ENCODE measurements around the gene MRPL55. TPM values are rescaled to one million over a fixed set of nuclear protein-coding genes. Genes with fewer than 3 reads are reported as not detected.

Gene MRPL55
- polyA plus RNA-seq, 3 donors: 99.8 to 277 (median 104) TPM

DNA sequence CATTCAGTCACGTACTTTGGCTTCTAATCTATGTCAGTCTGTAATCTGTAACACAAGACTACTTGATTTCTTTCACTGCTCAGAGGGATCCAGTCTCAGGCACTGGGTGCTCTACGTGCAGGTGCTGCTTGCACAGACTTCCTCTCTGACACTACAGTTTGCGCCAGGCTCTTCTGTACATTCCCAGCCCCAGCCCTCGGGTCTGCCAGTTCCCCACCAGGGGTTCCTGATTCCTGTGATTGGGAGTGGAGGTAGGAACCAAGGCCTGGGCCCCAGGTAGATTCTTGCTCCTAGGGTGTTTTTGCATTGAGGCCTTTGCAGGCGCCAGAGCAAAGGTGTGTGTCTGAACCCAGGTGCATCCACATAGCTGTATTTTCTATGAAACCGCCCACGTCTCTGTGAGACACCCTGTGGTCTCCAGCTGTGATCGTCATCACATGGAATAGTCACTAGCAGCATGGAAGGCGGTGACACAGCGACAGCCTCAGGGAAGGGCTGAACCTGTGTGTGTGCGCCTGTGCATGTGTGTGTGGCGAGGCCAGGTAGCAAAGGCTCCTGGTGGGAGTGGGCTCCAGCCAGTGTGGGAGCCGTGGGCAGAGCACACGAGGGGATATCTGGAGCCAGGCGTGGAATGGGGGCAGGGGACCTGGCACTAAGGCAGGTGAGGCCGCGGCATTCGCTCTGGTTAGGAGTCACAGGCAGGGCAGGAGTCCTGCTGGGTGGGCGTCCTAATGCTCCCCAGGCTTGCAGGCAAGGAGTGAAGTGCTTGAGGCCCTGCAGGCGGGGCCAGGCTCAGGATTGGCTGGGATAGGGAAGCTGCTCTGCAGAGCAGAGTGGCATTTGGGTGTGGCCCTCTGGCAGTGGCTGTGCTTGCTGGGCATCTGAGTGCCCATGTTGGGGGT, 45.8 kb upstream of the MRPL55 start:
- no peak overlapping the region for H3K27ac Mint-ChIP-seq
- Histone ChIP-seq H3K27ac (ENCODE audit: low read depth in 1 of 2, low read length in 2 of 2) (no peak overlapping the region), H3K36me3 (replicated peaks in 1 of 2; ENCODE audit: control insufficient read depth in 1 of 2, insufficient read depth in 2 of 2, low read length in 2 of 2) (no peaks in the 10 kb centered on the region), H2AFZ (ENCODE audit: insufficient read depth, low read depth, low read length, poor library complexity, severe bottlenecking) (no peak overlapping the region), H3K79me2 (ENCODE audit: insufficient read depth, low read length) (no peaks in the 10 kb centered on the region), H3K4me1 (ENCODE audit: control insufficient read depth in 1 of 2, insufficient read depth in 2 of 2, low read length in 2 of 2) (no peaks in the 10 kb centered on the region), H3K4me2 (replicated peaks; ENCODE audit: extremely low read depth, low read length, poor library complexity, severe bottlenecking) (no peak overlapping the region), H3K9ac (ENCODE audit: insufficient read depth, low read length, poor library complexity, severe bottlenecking) (no peak overlapping the region), H3K9me3 (replicated peaks in 1 of 2; ENCODE audit: control insufficient read depth in 1 of 2, insufficient read depth in 1 of 2, low read length in 2 of 2) (no peaks in the 10 kb centered on the region), H3K4me3 (replicated peaks in 1 of 3; ENCODE audit: low read depth in 2 of 3, low read length in 3 of 3) (no peak overlapping the region), H4K20me1 (ENCODE audit: insufficient read depth, low read length) (peaks cover 13% of the 10 kb centered on the region), H3K27me3 (ENCODE audit: control insufficient read depth in 2 of 2, insufficient read depth in 2 of 2, low read length in 2 of 2) (no peaks in the 10 kb centered on the region)
- no peak for DNase-seq
- intact Hi-C loops (cut with micrococcal nuclease): no loop called here
- H3K27me3 Mint-ChIP-seq (ENCODE audit: low read depth in 3 of 3): peaks cover 1 to 10% (median 7%) of the 10 kb centered on the region in 3 donors
- H3K9me3 Mint-ChIP-seq: no peaks in the 10 kb centered on the region
- H3K36me3 Mint-ChIP-seq: peaks cover 0 to under 1% of the 10 kb centered on the region in 2 donors
- peaks cover 4% of the 10 kb centered on the region for H3K4me1 Mint-ChIP-seq
- 86% methylated on average over 18 of the region's 20 CpGs for WGBS (ENCODE audit: insufficient coverage)
- no peak overlapping the region for H3K4me3 Mint-ChIP-seq
- TF ChIP-seq CTCF (IDR thresholded peaks at IDR 0.05): no peak

DNA sequence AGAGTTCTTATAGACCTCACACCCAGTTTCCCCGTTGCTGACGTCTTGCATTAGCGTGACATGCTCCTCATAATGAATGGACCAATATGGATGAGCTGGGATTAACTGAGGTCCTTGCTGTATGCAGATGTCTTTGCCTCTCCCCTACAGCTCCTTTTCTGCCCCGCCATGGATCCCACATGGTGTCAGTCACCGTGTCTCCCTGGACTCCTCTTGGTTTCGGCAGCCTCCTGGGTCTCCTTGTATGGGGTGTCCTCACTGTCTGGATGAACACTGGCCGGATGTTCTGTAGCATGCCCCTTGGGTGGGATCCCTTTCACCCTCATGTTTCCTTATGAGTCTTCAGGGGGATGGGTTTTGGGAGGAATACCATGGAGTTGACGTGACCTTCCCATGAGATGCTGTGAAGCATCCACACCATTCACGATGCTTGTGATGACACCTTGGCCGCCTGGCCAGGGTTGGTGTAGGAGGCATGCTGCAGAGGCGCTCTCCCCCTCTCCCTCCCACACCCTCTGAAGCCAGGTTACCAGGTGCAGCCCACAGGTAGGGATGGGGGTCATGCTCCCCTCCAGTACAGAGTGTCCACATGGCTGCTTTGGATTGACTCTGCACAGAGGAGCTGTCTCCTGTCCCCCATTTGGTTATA, 45.0 kb upstream of the MRPL55 start:
- Histone ChIP-seq H3K9me3 (replicated peaks in 1 of 2; ENCODE audit: control insufficient read depth in 1 of 2, insufficient read depth in 1 of 2, low read length in 2 of 2) (no peaks in the 10 kb centered on the region), H4K20me1 (ENCODE audit: insufficient read depth, low read length) (peaks cover 21% of the 10 kb centered on the region), H3K9ac (ENCODE audit: insufficient read depth, low read length, poor library complexity, severe bottlenecking) (no peak overlapping the region), H2AFZ (ENCODE audit: insufficient read depth, low read depth, low read length, poor library complexity, severe bottlenecking) (no peak overlapping the region), H3K27me3 (ENCODE audit: control insufficient read depth in 2 of 2, insufficient read depth in 2 of 2, low read length in 2 of 2) (no peaks in the 10 kb centered on the region), H3K36me3 (replicated peaks in 1 of 2; ENCODE audit: control insufficient read depth in 1 of 2, insufficient read depth in 2 of 2, low read length in 2 of 2) (no peaks in the 10 kb centered on the region), H3K4me1 (ENCODE audit: control insufficient read depth in 1 of 2, insufficient read depth in 2 of 2, low read length in 2 of 2) (no peaks in the 10 kb centered on the region), H3K4me2 (replicated peaks; ENCODE audit: extremely low read depth, low read length, poor library complexity, severe bottlenecking) (no peak overlapping the region), H3K4me3 (replicated peaks in 1 of 3; ENCODE audit: low read depth in 2 of 3, low read length in 3 of 3) (no peak overlapping the region), H3K27ac (ENCODE audit: low read depth in 1 of 2, low read length in 2 of 2) (no peak overlapping the region), H3K79me2 (ENCODE audit: insufficient read depth, low read length) (no peaks in the 10 kb centered on the region)
- peaks cover 4% of the 10 kb centered on the region for H3K4me1 Mint-ChIP-seq
- no peak for TF ChIP-seq CTCF (IDR thresholded peaks at IDR 0.05)
- no peak overlapping the region for H3K27ac Mint-ChIP-seq
- 100% methylated on average over 1 of the region's 11 CpGs for WGBS (ENCODE audit: insufficient coverage)
- H3K27me3 Mint-ChIP-seq (ENCODE audit: low read depth in 3 of 3): peaks cover 1 to 7% (median 7%) of the 10 kb centered on the region in 3 donors
- peaks cover 0 to 4% of the 10 kb centered on the region in 2 donors for H3K36me3 Mint-ChIP-seq
- intact Hi-C loops (cut with micrococcal nuclease): no loop called here
- H3K9me3 Mint-ChIP-seq: no peaks in the 10 kb centered on the region
- DNase-seq: no peak
- no peak overlapping the region for H3K4me3 Mint-ChIP-seq

All from CD14-positive monocyte (primary cell).